GM12892 (cell line): Measurements from ENCODE around the gene LAMA3.

Source experiments
- DNase-seq: peaks from one replicate; pipeline ENCODE4 v3.0.0; 2011; ENCODE audit not compliant: insufficient read length
- FAIRE-seq: peaks from 2 replicates; lab custom pipeline; 2011; peaks lifted over from hg19 to GRCh38; lab: Jason Lieb, UNC
- POLR2A ChIP-seq: IDR thresholded peaks from 2 replicates; pipeline ENCODE4 v1.6.1; 2011; ENCODE audit warnings: low read depth, low read length, control low read depth
- POLR2AphosphoS5 ChIP-seq: IDR thresholded peaks from 2 replicates; pipeline ENCODE4 v1.6.1; 2011; ENCODE audit warnings: low read depth, low read length, control low read depth
- TAF1 ChIP-seq: IDR thresholded peaks from 2 replicates; pipeline ENCODE4 v1.6.1; 2011; ENCODE audit warnings: low read depth, mild to moderate bottlenecking, control low read depth, low read length, borderline replicate concordance

The LAMA3 gene

GRCh38 chr18:23694637-23695430, 5.6 kb downstream of the LAMA3 start:
- DNase-seq = no peak
- TF ChIP-seq TAF1 (no peak), POLR2A (no peak), POLR2AphosphoS5 (no peak)
- peak; percentile 57 for FAIRE-seq

GRCh38 chr18:23701017-23701416, 11.8 kb downstream of the LAMA3 start:
- FAIRE-seq (no peak), DNase-seq (no peak)
- TF ChIP-seq POLR2AphosphoS5 (no peak), POLR2A (no peak), TAF1 (no peak)

GRCh38 chr18:23701544-23702064, 12.4 kb downstream of the LAMA3 start:
- DNase-seq (no peak), FAIRE-seq (no peak)
- no peak for TF ChIP-seq TAF1
- TF ChIP-seq POLR2AphosphoS5 = no peak
- no peak for TF ChIP-seq POLR2A

GRCh38 chr18:23702606-23703005, 13.4 kb downstream of the LAMA3 start:
- DNase-seq = no peak
- FAIRE-seq = no peak

GRCh38 chr18:23703057-23703986, 14.1 kb downstream of the LAMA3 start:
- TF ChIP-seq POLR2A (no peak), TAF1 (no peak), POLR2AphosphoS5 (no peak)
- DNase-seq (no peak), FAIRE-seq (peak; percentile 57)

More at GRCh38 chr18:23702606-23703005, 13.4 kb downstream of the LAMA3 start:
- no peak for TF ChIP-seq POLR2A
- TF ChIP-seq TAF1 = no peak
- no peak for TF ChIP-seq POLR2AphosphoS5

- TF ChIP-seq POLR2A = no peak
- FAIRE-seq = no peak
Measured at GRCh38 chr18:23703987-23704384, 14.7 kb downstream of the LAMA3 start.

GRCh38 chr18:23704806-23705205, 15.6 kb downstream of the LAMA3 start:
- TF ChIP-seq TAF1 = no peak
- no peak for TF ChIP-seq POLR2A
- no peak for DNase-seq
- no peak for FAIRE-seq

More at GRCh38 chr18:23703987-23704384, 14.7 kb downstream of the LAMA3 start:
- DNase-seq = no peak

- FAIRE-seq = no peak
- no peak for DNase-seq
- no peak for TF ChIP-seq TAF1
- no peak for TF ChIP-seq POLR2A
Measured at GRCh38 chr18:23706971-23707640, 17.9 kb downstream of the LAMA3 start.

GRCh38 chr18:23710068-23710527, 20.8 kb downstream of the LAMA3 start:
- no peak for FAIRE-seq
- DNase-seq = no peak
- TF ChIP-seq TAF1 (no peak), POLR2AphosphoS5 (no peak), POLR2A (no peak)

GRCh38 chr18:23710946-23711345, 21.7 kb downstream of the LAMA3 start:
- TF ChIP-seq POLR2AphosphoS5 (no peak), POLR2A (no peak), TAF1 (no peak)
- FAIRE-seq (no peak), DNase-seq (no peak)

GRCh38 chr18:23711426-23711825, 22.2 kb downstream of the LAMA3 start:
- TF ChIP-seq TAF1 = no peak
- no peak for TF ChIP-seq POLR2A
- TF ChIP-seq POLR2AphosphoS5 = no peak
- no peak for FAIRE-seq
- DNase-seq = no peak
